Subcutaneous abdominal adipose tissue (tissue), 5 donors: Measurements from ENCODE around the gene KCNC4.

ENCODE experiments used
- H3K27ac ChIP-seq: one replicate; pipeline ENCODE4 v1.7.0; 2013; ENCODE audit warnings: low read depth, mild to moderate bottlenecking, inconsistent platforms, low read length, moderate library complexity
- H3K27me3 ChIP-seq, 5 donors: one replicate each; pipeline ENCODE4 v1.7.0; 2013; ENCODE audit warnings: low read length in 5 of 5, inconsistent platforms in 1 of 5; ENCODE audit not compliant: control insufficient read depth in 5 of 5, insufficient read depth in 4 of 5
- H3K36me3 ChIP-seq, 5 donors: one replicate each; pipeline ENCODE4 v1.7.0; 2013; ENCODE audit warnings: low read length in 5 of 5; ENCODE audit not compliant: control insufficient read depth in 5 of 5, insufficient read depth in 5 of 5
- H3K4me1 ChIP-seq, 5 donors: one replicate each; pipeline ENCODE4 v1.7.0; 2013; ENCODE audit warnings: low read length in 5 of 5, mild to moderate bottlenecking in 3 of 5, moderate library complexity in 1 of 5; ENCODE audit not compliant: control insufficient read depth in 5 of 5, insufficient read depth in 5 of 5
- H3K4me3 ChIP-seq, 5 donors: one replicate each; pipeline ENCODE4 v1.7.0; 2013; ENCODE audit warnings: low read length in 5 of 5, low read depth in 1 of 5
- H3K9ac ChIP-seq, 5 donors: one replicate each; pipeline ENCODE4 v1.7.0; 2013; ENCODE audit warnings: low read length in 5 of 5, mild to moderate bottlenecking in 4 of 5, moderate library complexity in 3 of 5
- H3K9me3 ChIP-seq, 5 donors: one replicate each; pipeline ENCODE4 v1.7.0; 2013; ENCODE audit warnings: low read length in 5 of 5; ENCODE audit not compliant: control insufficient read depth in 5 of 5
- donor health status: healthy.
- donor health status: healthy.
- donor health status: healthy.
- donor health status: healthy.
- donor health status: healthy.

Gene KCNC4

DNA sequence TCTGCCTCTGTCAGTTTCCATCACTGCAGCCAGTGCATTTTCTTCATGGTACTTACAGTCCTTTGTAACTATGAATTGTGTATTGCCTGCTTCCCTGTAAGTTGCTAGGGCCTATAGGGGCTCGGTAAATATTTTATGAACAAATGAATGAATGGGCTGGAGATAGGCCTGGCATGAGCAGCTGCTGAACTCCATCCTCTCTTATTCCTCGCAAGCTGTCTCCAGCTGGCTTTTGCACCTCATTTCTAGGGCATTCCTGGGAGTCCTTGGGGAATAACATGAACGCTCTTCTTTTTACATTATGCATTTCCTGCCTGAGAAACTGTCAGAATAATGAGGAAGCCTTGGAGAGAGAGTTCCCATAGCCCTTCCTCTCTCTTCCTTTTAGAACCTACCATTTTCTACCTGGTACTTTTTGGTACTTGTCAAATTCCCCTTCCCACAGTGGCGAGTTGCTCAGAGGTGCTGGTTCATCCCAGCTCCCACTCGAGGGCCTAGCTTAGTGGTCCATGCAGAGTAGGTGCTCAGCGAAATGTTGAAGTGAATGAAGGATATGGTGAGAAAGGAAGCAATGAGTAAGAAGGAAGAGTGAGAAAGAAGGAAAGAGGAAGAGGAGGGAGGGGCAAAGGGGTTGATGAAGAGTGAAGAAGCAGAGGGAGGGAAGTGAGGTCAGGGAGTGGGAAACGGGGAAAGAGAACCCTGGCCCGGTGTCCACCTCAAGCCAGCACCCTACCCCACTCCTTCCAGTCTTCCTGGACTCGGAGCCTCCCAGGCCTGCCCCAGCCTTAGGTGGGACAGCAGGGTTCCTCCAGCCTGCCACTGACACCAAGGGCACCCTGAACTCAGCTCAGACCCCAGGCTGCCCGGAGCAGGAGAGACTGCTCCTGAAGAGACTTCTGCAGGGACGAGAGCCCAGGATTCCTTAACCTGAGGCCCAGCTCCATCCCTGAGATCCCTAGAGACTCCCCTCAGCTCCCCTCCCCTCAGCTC is 29.6 kb downstream of the KCNC4 start:
- H3K27me3 ChIP-seq = peaks cover 0 to 3% (median 0%) of the 10 kb centered on the region in 5 donors
- no peaks in the 10 kb centered on the region for H3K9me3 ChIP-seq
- H3K36me3 ChIP-seq = peaks cover 0 to 6% (median 0%) of the 10 kb centered on the region in 5 donors
- no peak overlapping the region for H3K9ac ChIP-seq
- H3K27ac ChIP-seq = no peak overlapping the region
- H3K4me1 ChIP-seq = peaks cover 0 to 30% (median 9%) of the 10 kb centered on the region in 5 donors
- H3K4me3 ChIP-seq = no peak overlapping the region

DNA sequence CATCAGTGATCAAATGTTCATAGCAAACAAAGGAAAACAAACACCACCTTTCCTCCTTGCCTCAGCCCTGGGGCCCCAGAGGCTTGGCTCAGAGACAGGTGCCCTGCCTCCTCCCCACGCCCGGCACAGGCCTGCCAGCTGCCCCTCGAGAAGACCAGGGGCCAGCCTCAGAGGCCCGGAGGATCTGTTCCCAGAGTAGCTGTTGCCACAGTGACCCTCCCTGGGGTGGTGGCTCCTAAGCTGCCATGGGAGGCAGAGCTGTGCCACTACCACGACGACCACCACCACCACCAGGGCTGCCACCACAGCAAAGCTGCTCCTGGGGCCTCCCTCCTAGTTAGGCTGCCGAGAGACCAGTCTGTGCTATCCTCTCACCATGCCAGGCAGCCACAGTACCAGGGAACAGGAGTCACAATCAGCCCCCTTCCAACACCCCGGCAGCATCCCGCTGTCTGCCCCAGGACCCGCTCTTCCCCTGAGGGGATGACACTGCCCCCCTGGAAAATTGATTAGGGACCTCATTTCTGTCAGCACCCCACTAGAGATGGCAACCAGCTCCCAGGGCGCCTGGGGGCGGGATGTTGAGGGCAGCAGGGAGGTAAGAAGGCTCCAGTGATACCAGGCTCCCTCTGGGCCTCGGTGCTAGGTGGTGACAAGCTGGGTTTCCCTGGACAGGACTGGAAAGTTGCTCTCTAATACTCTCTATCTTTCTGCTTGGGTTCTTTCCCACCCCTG is 30.5 kb downstream of the KCNC4 start:
- Histone ChIP-seq H3K4me3 (no peak overlapping the region), H3K27ac (no peak overlapping the region), H3K9me3 (no peaks in the 10 kb centered on the region), H3K4me1 (peaks cover 0 to 21% (median 9%) of the 10 kb centered on the region in 5 donors), H3K27me3 (peaks cover 0 to 3% (median 0%) of the 10 kb centered on the region in 5 donors), H3K9ac (no peak overlapping the region), H3K36me3 (no peaks in the 10 kb centered on the region)

DNA sequence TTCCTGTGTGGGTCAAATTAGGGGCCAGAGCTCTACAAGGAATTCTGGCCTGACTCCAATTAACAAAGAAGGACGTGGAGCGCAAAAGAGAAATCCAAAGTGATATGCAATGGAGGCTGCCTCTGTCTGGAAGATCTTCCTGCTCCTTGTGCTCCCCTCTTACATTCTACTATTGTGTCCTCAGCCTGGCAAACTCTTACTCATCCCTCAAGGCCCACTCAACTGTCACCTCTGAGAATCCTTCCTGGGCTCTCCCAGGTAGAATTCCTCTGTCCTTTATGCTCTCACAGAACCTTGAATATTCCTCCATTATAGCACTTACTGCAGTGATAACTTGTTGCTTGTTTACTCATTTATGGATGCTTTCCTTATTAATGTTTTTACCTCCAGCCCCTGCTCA is 31.4 kb downstream of the KCNC4 start:
- H3K27me3 ChIP-seq = peaks cover 0 to 3% (median 0%) of the 10 kb centered on the region in 5 donors
- H3K9me3 ChIP-seq = no peaks in the 10 kb centered on the region
- peaks cover 0 to 17% (median 9%) of the 10 kb centered on the region in 5 donors for H3K4me1 ChIP-seq
- H3K27ac ChIP-seq = no peak overlapping the region
- H3K9ac ChIP-seq = no peak overlapping the region
- no peaks in the 10 kb centered on the region for H3K36me3 ChIP-seq
- no peak overlapping the region for H3K4me3 ChIP-seq

DNA sequence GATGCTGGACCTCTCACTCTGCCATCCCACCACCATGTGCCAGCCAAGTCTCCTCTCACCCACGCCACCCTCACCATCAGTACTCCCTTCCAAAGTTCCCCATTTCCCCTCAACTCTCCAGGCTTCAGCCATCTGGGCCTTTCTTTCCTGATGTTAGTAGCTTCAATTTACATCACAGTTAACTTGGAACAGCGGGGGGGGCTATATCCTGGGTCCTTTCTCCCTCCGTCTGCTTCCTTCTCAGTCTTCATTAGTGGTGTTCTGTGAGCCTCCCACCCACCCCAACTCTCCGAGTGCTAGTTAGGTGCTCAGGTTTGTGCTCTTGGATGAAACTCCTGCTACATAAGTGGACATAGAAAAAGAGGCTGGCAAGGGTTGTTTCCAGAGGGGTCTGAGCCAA is 31.9 kb downstream of the KCNC4 start:
- Histone ChIP-seq H3K27ac (no peak overlapping the region), H3K9me3 (no peaks in the 10 kb centered on the region), H3K27me3 (peaks cover 0 to 3% (median 0%) of the 10 kb centered on the region in 5 donors), H3K36me3 (no peaks in the 10 kb centered on the region), H3K4me3 (no peak overlapping the region), H3K4me1 (peaks cover 0 to 17% (median 9%) of the 10 kb centered on the region in 5 donors), H3K9ac (no peak overlapping the region)

DNA sequence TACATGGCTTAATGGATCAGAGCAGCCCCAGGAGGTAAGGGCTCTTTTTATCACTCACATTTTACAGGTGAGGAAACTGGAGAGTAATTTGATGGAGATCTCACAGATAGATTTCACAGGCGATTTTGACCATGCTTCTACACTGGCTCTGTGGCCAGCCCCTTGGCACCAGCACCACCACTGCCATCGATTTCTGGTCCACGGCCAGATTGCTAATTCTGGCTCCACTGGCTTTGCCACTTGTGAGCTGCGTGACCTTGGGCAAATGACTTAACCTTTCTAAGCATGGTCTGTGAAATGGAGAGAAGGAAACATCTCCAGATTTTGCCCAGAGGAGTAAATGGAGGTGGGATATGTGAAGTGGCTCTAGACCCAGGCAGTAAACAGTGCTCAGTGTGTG is 32.6 kb downstream of the KCNC4 start:
- peaks cover 0 to 17% (median 9%) of the 10 kb centered on the region in 5 donors for H3K4me1 ChIP-seq

DNA sequence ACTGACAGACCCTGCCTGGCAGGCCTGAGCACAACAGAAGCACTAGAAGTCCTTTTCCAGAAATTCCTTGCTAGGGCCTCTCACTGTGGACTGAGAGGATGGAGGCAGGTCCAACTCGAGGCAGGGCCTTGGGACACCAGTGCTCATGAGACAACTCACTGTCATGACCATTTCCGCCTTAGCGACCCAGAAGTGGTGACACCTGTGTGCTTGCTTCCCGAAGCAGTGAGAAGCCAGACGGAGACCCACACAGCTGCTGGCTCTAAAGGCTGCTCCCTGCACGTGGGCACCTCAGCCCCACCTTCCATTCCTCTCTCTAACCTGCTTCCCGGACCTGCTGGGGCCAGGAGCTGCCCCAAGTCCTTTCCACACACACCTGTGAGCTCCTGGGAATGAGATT is 33.0 kb downstream of the KCNC4 start:
- Histone ChIP-seq H3K27ac (no peak overlapping the region), H3K4me3 (no peak overlapping the region), H3K36me3 (no peaks in the 10 kb centered on the region), H3K4me1 (peaks cover 0 to 17% (median 9%) of the 10 kb centered on the region in 5 donors), H3K27me3 (peaks cover 0 to 3% (median 0%) of the 10 kb centered on the region in 5 donors), H3K9me3 (no peaks in the 10 kb centered on the region), H3K9ac (no peak overlapping the region)

More for the DNA sequence above, 32.6 kb downstream of the KCNC4 start:
- Histone ChIP-seq H3K9ac (no peak overlapping the region), H3K9me3 (no peaks in the 10 kb centered on the region), H3K36me3 (no peaks in the 10 kb centered on the region), H3K27ac (no peak overlapping the region), H3K4me3 (no peak overlapping the region), H3K27me3 (peaks cover 0 to 3% (median 0%) of the 10 kb centered on the region in 5 donors)

DNA sequence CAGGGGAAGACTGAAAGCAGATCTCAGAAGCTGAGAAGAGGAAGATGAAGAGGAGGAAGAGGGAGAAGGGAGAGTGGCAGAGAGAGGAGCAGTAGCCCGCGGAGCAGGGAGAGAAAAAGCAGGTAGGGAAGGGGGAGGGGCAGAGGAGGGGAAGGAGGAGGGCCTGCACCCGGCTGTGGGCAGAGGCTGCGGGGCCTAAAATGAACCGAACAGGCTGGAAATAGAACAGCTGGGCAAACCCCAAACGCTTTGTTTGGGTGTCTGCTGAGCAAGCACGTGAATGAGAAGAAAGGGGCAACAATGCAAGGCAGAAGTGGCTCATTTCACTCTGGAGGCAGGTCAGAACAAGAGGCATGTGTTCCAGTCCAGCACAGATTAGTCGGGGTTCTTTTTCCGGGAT is 33.5 kb downstream of the KCNC4 start:
- Histone ChIP-seq H3K27ac (no peak overlapping the region), H3K4me3 (no peak overlapping the region), H3K9ac (no peak overlapping the region)

DNA sequence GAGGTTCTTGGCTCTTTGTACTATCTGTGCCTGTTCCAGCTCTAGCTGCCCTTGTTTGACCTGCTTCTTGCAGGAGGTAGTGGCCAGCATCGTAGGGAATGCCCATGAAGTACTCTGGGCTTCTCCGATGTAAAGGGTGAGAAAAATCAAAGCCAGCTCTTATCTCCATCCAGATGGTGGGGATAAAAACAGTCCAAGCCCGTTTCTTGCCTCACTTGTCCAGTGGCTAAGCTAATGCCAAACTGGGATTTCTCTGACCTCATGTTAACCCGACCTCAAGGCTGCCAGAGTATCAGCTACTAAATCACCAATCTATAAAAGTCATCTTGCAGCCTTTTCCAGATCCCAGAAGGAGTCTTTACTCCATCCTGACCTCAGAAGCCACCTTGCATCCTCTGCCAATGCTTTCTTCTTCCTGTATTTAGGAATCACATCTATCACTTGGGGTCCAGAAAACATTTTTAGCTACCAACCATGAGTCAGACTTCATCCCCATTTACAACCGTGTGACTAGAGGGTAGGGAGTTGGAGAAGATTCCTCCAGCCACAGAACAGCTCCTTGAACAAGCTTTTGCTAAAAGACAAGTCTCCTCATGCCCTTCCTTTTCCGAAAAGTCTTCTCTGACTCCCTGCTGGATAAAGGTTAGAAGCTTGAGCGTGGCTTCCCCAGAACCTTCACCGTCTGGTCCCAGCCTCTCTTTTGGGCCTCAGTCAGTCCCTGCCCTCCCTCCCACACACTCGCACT is 35.9 kb downstream of the KCNC4 start:
- Histone ChIP-seq H3K9me3 (no peaks in the 10 kb centered on the region), H3K4me1 (no peaks in the 10 kb centered on the region), H3K36me3 (no peaks in the 10 kb centered on the region), H3K27me3 (peaks cover 0 to 3% (median 0%) of the 10 kb centered on the region in 5 donors), H3K9ac (no peak overlapping the region), H3K4me3 (no peak overlapping the region), H3K27ac (no peak overlapping the region)

More for the DNA sequence above, 33.5 kb downstream of the KCNC4 start:
- no peaks in the 10 kb centered on the region for H3K9me3 ChIP-seq
- peaks cover 0 to 17% (median 9%) of the 10 kb centered on the region in 5 donors for H3K4me1 ChIP-seq
- no peaks in the 10 kb centered on the region for H3K36me3 ChIP-seq
- H3K27me3 ChIP-seq = peaks cover 0 to 3% (median 0%) of the 10 kb centered on the region in 5 donors

DNA sequence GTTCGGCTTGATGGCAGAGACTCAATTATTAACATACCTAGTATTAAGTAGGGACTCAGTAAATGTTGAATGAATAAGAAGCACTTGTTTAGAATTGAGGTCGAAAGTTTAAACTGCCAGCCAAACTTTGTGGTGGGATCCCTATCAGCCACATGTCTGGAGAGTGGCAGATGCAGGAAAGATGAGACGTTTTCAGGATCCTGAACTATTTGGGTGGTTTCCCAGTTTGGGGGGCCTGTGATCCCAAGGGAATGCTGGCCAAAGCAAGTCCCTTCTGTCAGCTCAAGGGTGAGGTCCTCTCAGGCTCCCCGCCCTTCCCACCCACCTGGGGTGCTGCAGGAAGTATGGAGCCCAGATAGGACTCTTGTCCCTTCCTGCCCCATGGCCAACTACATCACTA is 38.6 kb downstream of the KCNC4 start:
- no peak overlapping the region for H3K9ac ChIP-seq
- H3K9me3 ChIP-seq = no peaks in the 10 kb centered on the region
- no peak overlapping the region for H3K27ac ChIP-seq
- no peaks in the 10 kb centered on the region for H3K4me1 ChIP-seq
- H3K36me3 ChIP-seq = no peaks in the 10 kb centered on the region
- no peak overlapping the region for H3K4me3 ChIP-seq
- no peaks in the 10 kb centered on the region for H3K27me3 ChIP-seq
